ENCODE measurements around the gene DPM2. TPM values are rescaled to one million over a fixed set of nuclear protein-coding genes. Genes with fewer than 3 reads are reported as not detected.
A peak's percentile ranks its signal among the peaks of the same experiment; 100 is the strongest.

Gene DPM2
- total RNA-seq, 2 donors from 2014 or later, result 18.8 to 26.0 TPM

- H3K9me3 ChIP-seq, result no peaks in the 10 kb centered on the region
- H3K4me3 ChIP-seq, result peak overlapping the region; percentile 95
- H3K27me3 ChIP-seq (replicated peaks; ENCODE audit: insufficient read depth), result no peaks in the 10 kb centered on the region
- ATAC-seq (ENCODE audit: insufficient number of reproducible peaks, low FRiP score, low read depth) (no peak), DNase-seq (ENCODE audit: low spot score) (no peak)
- no peaks in the 10 kb centered on the region for H3K36me3 ChIP-seq
- H3K4me1 ChIP-seq (ENCODE audit: control insufficient read depth in 1 of 2, low read depth in 2 of 2), result peaks cover 27 to 40% of the 10 kb centered on the region in 2 donors
- H3K27ac ChIP-seq, result peak overlapping the region; percentile 92
- TF ChIP-seq CTCF (IDR thresholded peaks at IDR 0.05), result no peak
These were observed 44.0 kb upstream of the DPM2 start for GRCh38 chr9:127981559-127982121.

GRCh38 chr9:127980706-127981558 lies 43.3 kb upstream of the DPM2 start, which contains the start of gene EEIG1:
EEIG1 (minus strand) TSS chr9:127980989; CDS start chr9:127980137, 852 bp downstream.
- H3K4me3 ChIP-seq, result peak within 1 kb of the TSS; percentile 95
- ATAC-seq (ENCODE audit: insufficient number of reproducible peaks, low FRiP score, low read depth) (peak; percentile 93), DNase-seq (ENCODE audit: low spot score) (peak; percentile 82)
- H3K36me3 ChIP-seq, result no peaks in the 10 kb centered on the region
- H3K27me3 ChIP-seq (replicated peaks; ENCODE audit: insufficient read depth), result no peaks in the 10 kb centered on the region
- peak within 1 kb of the TSS; percentile 92 for H3K27ac ChIP-seq
- no peaks in the 10 kb centered on the region for H3K9me3 ChIP-seq
- H3K4me1 ChIP-seq (ENCODE audit: control insufficient read depth in 1 of 2, low read depth in 2 of 2), result peaks cover 32 to 47% of the 10 kb centered on the region in 2 donors
- TF ChIP-seq CTCF (IDR thresholded peaks at IDR 0.05), result no peak

- TF ChIP-seq CTCF (IDR thresholded peaks at IDR 0.05), result no peak
- peak overlapping the region; percentile 67 to 73 for H3K27ac ChIP-seq
- ATAC-seq (ENCODE audit: insufficient number of reproducible peaks, low FRiP score, low read depth) (no peak), DNase-seq (ENCODE audit: low spot score) (no peak)
- H3K27me3 ChIP-seq (replicated peaks; ENCODE audit: insufficient read depth), result no peaks in the 10 kb centered on the region
- peaks cover 40 to 55% of the 10 kb centered on the region in 2 donors for H3K4me1 ChIP-seq (ENCODE audit: control insufficient read depth in 1 of 2, low read depth in 2 of 2)
- peak overlapping the region; percentile 95 for H3K4me3 ChIP-seq
- no peaks in the 10 kb centered on the region for H3K9me3 ChIP-seq
- H3K36me3 ChIP-seq, result no peaks in the 10 kb centered on the region
These were observed 42.5 kb upstream of the DPM2 start for GRCh38 chr9:127980060-127980705.

GRCh38 chr9:127979333-127980059 lies 41.8 kb upstream of the DPM2 start:
- peak overlapping the region; percentile 67 to 73 for H3K27ac ChIP-seq
- H3K36me3 ChIP-seq, result no peaks in the 10 kb centered on the region
- H3K27me3 ChIP-seq (replicated peaks; ENCODE audit: insufficient read depth), result no peaks in the 10 kb centered on the region
- DNase-seq (ENCODE audit: low spot score) (no peak), ATAC-seq (ENCODE audit: insufficient number of reproducible peaks, low FRiP score, low read depth) (no peak)
- TF ChIP-seq CTCF (IDR thresholded peaks at IDR 0.05), result no peak
- peaks cover 44 to 61% of the 10 kb centered on the region in 2 donors for H3K4me1 ChIP-seq (ENCODE audit: control insufficient read depth in 1 of 2, low read depth in 2 of 2)
- peak overlapping the region; percentile 95 for H3K4me3 ChIP-seq
- no peaks in the 10 kb centered on the region for H3K9me3 ChIP-seq

All from thoracic aorta (tissue), 2 donors.